HG02610 (cell line): Measurements from ENCODE around the gene NFU1.
"Not testable (repeated sequence)": the region's sequence is repeated elsewhere in the genome, so short reads cannot be mapped to it uniquely, and the experiment has no call there.

Experiments
- ATAC-seq: cut with Tn5 transposase; IDR thresholded peaks from one replicate; pipeline ENCODE4 v1.9.1; 2021; ENCODE audit warnings: mild to moderate bottlenecking, moderate library complexity; ENCODE audit not compliant: unreplicated experiment

Gene NFU1

DNA sequence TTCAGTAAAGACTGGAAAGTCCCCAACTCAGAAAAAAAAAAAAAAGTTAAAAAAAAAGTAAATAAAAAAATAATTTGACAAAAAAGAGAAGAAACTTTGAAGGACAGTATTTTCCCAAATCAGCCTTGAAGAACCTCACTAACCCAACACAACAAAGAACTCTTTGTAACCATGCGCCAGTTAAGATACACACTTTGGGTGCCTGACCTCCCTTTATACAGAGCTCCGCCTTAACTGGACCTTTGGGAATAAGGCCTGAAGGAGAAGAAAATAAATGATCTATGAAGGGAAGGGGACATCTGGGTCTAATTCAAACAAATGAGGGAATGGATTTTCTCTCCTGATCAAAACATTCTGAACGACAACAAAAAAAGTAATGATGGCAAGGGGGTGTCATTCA is 48.0 kb downstream of the NFU1 start:
- ATAC-seq: no peak

DNA sequence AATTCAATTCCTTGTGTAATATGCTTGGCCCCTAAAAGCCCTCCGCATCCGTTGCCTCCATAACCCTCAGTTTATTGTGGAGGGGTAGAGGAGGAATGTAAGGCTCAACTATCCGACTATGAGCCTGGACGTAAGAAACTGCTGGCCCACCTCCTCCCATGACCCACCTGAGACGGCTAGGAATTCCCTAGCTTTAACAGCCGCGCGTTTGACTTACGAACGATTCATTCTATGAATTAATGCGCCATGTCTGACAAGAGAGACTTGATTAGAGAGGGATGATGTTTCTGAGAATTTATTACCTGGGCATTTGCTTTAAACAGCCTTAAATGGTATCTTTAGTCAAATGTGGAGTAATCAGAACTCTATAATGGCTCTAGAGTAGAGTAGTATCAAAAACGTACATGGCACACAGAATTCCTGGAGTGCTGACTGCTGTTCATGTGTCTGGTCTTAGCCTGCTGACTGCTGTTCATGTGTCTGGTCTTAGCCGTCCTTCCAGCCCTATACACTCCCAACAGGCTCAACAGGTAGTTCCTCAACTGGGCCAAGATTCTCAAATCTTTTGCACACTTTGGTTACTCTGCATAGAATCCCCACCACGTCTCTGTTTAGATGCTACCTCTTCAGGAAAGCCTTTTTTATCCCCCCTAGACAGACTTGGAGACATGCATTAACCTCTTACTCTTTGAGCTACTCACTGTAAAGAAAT is 49.3 kb downstream of the NFU1 start:
- ATAC-seq: no peak

DNA sequence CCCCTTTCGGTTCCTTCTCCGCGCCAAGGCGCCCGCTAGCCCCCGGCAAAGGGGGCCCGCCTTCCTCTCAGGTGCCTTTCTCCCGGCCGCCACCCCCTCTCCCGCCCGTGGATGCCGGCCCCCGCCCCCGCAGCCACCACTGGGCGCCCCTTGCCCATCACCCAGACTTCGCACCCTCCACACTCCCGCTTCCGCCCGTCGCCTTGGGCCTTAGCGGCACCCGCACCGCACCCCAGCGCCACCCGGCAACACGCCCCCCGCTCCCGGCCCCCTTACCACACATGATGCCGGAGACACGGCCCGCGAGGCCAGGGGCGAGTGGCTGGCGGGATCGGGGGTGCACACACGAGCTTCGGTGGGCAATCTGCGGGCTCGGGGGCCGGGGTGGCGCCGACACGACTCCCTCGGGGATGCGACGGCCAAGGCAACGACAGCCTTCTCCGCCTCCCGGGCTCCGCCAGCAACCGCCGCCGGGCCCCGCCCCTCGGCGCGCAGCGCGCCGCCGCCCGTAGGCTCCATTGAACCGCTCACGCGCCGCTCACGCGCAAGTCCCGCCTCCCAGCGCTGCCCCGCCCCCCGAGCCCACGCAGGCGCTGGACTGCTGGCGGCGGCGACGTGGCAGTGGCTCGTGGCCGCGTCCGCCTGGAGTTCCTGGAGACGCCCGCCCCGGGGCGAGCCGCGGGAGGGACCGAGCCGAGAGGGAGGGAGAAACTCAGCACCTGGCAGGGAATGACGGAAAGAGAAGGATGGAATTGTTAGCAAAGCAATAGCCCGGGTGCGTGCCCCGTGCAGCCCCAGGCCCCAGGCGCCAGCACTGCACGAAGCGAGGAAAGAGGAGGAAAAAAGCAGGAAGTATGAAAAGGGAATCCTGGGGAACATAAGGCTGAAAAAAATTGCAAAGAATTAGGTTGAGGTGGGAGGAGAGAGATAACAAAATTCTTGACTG is 50.2 kb downstream of the NFU1 start, which contains the start of gene GFPT1:
GFPT1 (minus strand) TSS at position 439 of the 946 bp plus-strand sequence; CDS start at position 283, 156 bp downstream.
- ATAC-seq: peak; percentile 84

DNA sequence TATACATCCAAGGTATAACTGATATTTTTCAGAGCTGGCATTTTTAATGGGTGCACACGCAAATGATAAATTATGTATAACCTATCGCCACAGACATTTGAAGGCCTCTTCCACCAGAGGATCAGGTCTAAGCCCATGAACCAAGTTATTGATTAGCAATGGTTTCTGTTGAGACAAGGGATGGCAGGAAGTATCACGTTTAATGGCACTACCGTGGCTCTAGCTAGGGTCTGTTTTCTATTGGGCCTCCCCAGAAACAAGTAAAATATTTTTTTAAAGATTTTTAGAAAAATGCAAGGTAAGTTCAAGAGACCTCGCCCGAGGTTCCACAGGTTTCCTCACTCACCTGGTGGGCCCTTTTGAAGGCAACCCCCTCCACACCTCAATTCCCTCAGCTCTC is 50.9 kb downstream of the NFU1 start:
- no peak for ATAC-seq

DNA sequence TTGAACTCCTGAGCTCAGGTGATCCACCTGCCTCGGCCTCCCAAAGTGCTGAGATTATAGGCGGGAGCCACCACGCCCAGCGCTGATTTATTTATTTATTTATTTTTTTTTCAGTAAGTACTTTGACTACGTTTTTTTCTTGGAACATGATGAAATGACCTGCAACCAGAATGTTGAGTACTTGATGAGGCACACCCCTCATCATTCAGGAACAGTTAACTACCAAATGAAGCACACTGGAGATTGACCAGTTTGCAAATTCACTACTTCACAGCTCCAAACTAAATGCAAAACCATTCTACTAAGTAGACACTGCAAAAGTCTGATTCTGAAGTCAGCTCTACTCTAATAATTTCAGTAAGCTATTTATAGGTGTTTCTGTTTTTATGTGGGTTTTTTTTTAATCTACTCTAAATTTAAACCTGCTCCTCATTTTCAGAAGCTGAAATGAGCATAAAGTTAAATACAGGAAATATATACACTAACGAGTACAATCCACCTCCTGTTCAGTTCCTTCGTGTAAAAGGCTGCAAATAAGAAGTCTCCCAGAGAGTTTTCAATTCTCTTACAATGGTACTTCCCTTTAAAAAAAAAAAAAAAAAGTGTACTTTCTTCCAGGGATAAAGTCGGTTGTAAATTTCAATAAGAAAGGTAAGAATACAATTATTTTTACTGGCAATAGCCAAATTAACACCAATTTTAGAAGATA is 51.6 kb downstream of the NFU1 start:
- ATAC-seq: no peak

DNA sequence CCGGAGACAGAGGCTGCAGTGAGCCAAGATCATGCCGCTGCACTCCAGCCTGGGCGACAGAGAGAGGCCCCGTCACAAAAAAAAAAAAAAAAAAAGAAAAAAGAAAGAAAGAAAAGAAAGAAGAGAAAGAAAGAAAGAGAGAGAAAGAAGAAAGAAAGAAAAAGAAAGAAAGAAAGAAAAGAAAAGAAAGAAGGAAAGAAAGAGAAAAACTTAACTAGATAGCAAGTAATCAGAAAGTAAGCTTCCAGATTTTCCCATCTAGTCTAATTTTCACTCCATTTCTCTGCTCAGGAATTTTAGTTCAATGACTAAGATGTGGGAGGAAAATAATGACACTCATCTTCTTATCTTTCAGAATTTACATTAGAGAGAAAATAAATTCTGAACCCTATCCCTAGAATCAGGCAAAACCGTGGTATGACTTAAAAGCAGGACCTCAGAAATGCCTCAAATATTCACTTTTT is 52.6 kb downstream of the NFU1 start:
- ATAC-seq: no peak

DNA sequence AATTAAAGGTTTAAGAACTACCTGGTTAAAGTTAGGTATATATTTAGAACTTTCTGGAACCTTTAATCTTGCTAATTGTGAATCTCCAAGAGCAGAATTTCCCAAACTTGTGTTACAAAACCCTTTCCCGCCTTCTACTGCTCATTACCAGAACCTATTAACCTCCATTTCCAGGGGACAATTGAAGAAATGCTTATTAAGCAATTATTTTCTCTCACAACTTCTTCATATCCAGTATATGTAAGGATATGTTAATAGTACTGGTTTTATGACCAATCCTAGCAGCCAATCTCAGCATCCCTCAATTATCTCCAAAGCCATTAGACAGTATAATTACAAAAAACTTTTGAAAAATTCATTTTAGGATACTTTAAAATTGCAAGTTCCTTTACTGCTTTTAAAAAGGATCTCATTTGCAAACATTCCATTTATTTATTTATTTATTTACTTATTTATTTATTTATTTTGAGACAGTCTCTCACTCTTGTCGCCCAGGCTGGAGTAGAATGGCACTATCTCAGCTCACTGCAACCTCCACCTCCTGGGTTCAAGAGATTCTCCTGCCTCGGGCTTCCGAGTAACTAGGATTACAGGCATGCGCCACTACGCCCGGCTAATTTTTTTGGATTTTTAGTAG is 53.9 kb downstream of the NFU1 start:
- ATAC-seq: no peak

DNA sequence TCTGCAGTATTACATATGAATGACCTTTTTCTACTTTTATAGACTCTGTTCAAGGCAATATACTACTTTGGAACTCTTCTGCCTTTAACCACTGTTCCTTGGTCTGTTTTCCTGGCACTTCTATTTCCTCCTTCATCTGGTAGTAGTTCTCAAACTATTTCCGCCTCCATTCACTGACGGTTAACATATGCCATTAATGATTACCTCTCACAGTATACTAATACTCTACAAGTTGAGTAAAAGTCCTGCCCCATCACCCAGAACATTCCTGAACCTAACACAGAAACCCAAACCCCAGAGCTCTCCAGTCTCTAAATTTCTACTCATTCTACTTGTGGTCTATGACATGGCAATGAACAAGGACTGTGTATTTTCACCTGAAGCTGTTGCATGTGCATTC is 54.7 kb downstream of the NFU1 start:
- no peak for ATAC-seq

DNA sequence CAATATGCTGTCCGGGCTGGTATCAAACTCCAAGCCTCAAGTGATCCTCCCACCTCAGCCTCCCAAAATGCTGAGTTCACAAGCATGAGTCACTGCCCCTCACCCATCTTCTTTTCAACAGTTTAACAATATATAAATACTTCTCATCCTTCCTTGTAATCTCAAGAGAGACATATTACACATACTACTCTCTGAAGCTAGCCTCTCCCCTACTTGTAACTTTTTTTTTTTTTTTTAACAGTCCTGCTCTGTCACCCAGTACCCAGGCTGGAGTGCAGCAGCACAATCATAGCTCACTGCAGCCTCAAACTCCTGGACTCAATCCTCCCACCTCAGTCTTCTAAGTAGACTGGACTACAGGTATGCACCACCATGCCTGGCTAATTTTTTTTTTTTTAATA is 55.9 kb downstream of the NFU1 start:
- peak; percentile 39 for ATAC-seq

DNA sequence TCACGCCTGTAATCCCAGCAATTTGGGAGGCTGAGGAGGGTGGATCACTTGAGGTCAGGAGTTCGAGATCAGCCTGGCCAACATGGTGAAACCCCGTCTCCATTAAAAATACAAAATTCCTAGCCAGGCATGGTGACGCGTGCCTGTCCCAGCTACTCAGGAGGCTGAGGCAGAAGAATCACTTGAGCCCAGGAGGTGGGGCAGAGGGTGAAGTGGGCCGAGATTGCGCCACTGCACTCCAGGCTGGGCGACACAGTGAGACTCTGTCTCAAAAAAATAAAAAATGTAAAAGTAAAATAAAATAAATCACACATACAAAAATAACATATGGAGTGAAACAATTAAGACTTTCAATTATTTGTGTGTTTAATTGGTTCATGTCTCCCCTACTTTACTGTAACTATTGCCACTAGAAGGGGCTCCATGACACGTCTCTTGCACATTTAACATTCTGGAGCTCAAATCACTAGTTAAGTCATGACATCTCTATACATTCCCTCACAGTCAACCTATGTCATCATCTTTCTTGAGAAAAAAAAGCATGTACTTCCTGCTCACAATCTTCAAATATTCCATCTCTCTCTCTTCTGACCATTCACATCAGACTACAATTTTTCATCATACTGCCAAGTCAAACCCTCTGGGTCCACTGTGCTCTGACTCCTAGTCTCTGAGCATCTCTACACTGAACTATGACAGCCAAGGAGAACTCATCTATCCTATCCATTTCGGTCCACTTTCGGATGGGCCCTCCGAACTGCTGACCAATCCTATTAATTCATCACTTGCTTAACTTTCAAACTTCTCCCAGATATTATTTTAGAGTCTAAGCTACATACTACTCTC is 56.9 kb downstream of the NFU1 start:
- ATAC-seq: no peak

DNA sequence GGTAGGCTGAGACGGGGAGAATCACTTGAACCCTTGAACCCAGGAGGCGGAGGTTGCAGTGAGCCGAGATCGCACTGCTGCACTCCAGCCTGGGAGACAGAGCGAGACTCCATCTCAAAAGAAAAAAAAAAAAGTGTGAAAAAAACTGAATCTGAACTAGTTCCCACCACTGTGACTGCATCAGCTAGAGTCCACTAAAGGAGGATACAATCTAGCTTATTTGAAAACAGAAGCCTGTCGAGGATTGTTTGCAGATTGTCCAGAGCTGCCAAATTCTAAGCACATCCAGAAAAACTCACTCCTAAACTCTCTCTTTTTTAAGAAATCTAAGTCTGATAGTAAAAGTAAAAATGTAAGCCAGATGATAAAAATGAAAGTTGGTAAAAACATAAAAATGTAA is 60.8 kb downstream of the NFU1 start:
- ATAC-seq: no peak

DNA sequence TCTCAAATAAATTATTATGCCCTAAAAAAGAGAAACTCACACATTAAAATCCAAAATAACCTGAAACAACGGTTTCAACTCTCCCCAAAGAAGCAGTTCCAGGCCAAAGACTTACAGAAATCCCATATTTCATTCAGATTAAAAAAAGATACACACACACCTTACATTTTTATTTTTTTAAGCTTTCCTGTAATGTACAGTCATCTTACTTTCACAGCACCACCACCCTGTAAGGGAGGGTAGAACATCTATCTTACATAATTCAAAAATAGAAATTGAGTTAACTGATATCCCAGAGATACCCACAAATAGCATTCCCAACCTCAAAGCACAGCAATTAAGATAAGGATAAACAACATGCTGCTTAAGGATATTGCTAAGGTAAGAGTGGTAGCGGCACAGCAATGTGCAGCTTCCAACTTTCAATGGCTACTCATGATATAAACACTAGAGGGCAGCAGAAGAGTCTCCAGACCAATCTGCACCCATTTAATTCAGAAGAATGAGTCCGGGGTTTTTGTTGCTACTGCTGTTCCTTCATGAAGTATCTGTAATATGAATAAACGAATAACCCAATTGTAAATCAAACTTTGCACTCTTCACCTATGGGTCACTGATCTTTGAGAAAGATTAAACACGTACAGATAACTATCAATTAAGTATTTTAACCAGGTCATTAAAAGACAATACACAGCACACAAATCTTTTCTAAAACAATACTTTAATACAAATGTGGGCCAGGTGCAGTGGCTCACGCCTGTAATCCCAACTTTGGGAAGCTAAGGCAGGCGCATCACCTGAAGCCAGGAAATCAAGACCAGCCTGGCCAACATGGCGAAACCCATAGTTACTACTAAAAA is 61.5 kb downstream of the NFU1 start:
- ATAC-seq: no peak

DNA sequence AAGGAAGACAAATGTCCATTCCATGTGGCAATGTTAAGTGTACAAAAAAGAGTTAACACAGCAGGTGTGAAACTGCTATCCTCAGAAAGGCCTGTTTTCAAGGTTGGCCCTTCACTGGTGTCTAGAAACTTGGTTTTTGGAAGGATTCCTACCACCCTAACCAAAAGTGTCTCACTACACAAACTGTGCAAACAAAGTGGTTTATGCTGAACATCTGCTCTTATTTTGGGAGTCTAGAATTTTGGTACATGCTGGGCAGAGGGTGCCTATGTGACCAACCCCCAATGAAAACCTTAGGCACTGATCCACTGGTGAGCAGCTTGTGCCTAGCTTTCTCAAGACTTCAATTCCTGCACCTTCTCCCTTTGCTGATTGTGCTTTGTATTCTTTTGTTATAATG is 64.5 kb downstream of the NFU1 start:
- ATAC-seq: no peak

DNA sequence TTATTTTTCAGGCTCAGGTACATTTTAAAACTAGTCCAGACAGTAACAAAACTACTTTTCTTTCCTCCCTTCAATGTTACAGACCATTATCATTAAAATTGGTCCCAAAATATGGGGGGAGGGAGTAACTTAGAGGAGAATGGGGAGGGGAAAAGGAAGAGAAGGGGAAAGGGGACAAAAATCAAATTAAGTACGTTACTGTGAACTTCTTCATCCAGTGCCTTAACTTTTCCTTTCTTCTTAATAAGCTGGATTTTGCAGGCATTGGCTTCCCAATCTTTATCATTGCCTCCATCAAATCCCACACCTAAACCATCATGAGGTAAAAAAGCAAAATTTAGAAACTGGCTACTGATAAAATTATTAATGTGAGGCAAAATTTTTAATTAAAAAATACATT is 67.4 kb downstream of the NFU1 start:
- no peak for ATAC-seq

DNA sequence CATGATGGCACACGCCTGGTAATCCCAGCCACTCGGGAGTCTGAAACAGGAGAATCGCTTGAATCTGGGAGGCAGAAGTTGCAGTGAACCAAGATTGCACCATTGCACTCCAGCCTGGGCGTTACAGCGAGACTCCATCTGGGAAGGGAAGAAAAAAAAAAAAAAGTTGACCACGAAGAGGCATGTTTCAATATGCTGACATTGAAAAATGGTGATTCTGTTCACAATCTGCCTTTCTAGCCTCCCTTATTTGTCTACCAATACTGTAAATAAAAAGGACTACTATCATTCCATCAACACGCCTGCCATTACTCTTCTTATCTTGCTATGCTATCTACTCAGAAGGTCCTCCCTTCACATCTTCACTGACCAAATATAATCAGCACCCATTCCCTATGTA is 68.6 kb downstream of the NFU1 start:
- ATAC-seq: no peak

DNA sequence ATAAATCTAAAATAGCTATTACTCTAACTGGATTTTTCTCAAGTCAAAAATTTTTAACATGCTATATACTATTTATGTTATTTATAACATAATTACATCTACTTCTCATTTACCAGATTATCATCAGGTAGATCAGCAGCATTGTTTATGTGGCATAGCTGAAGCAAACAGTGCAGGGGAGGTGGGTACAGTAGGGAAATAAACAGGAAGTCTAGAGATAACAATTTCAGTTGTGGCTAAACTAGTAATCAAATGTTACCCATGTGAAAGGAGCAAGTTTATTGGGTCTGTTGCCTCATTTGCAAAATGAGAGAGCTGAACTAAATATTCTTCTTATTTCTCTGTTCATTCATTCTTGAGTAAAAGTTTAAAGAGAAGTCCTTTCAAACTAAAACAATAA is 77.9 kb downstream of the NFU1 start:
- no peak for ATAC-seq

DNA sequence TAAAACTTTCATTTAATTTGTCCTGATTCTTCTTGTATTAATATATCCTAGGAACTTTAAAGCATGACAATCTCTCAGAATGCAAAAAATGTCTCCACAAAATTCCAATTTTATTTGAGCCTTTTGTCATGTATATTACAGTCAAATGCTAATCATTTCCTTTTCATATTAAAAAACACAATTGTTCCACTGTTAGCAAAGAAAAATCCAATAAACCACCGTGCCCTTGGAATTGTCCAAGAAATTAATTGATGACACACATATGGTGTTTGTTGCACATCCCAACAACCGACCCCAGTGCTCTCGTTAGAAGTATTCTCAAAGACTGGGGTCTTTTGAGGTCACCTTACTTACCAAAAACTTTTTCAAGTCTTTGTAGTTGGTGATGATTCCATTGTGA is 78.3 kb downstream of the NFU1 start:
- no peak for ATAC-seq

DNA sequence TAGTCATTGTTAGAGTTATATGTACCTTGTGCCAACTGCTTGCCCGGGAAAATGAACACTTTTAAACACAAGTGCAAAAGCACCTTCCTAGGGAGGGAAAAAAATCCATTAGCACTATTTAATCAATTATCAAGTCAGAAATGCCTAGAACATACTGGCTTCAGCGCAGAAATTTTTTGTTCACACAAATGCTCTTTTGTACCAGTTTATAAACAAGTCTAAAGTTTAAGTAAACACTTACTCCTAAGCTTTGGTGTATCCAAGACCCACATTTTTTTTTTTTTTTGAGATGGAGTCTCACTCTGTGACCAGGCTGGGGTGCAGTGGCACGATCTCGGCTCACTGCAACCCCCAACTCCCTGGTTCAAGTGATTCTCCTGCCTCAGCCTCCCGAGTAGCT is 80.8 kb downstream of the NFU1 start:
- ATAC-seq: no peak

DNA sequence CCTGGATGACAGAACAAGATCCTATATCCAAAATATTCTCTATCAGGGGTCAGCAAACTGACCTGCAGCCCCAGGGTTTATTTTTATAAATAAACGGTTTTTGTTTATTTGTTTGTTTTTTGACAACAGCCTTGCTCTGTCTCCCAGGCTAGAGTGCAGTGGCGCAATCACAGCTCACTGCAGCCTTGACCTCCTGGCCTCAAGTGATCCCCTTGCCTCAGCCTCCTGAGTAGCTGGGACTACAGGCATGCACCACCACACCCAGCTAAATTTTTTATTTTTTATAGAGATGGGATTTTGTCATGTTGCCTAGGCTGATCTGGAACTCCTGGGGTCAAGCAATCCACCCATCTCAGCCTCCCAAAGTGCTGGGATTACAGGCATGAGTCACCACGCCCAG is 82.3 kb downstream of the NFU1 start:
- ATAC-seq: not testable (repeated sequence)
